ENCODE data around the gene S1PR3. TPM values are rescaled to one million over a fixed set of nuclear protein-coding genes. Genes with fewer than 3 reads are reported as not detected.
"Not testable (repeated sequence)": the region's sequence is repeated elsewhere in the genome, so short reads cannot be mapped to it uniquely, and the experiment has no call there.

The S1PR3 gene
- total RNA-seq (2014; rRNA removed; shearing (Covaris generic)) (15.8 and 16.9 TPM in 2 replicates), polyA plus RNA-seq (2016; fragmentation: Nextera tagmentation; extraction: Ambion mirVana) (11.8 and 11.9 TPM in 2 replicates)

GRCh38 chr9:88991066-88992034, at the start of gene S1PR3:
S1PR3 (plus strand) TSS chr9:88991468; CDS start chr9:89001201, 9,733 bp downstream.
- peak within 1 kb of the TSS; percentile 83 for H3K9ac ChIP-seq

DNA sequence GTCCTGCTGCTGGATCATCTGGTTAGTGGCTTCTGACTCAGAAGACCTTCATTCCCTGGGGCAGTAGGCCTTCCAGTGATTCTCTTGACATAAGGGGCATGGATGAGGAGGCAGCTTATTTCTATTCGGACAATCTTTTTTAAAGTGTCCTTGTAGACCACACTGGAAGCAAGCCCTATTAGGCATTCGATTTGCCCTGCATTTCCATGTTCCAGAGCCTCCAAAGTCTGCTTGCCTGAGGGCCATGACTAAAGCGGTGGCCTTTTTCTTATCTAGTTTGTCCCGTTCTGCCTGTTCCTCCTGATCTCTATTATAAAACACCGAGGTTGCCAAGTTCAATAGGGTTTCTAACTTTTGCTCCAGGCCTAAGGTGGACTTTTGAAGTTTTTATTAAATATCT, 49.7 kb upstream of the S1PR3 start:
- H3K4me2 ChIP-seq (ENCODE audit: unreplicated experiment); in situ Hi-C loops (cut with MboI); H3K27me3 ChIP-seq (replicated peaks; ENCODE audit: insufficient read depth); H3K9me2 ChIP-seq (ENCODE audit: insufficient read depth); H3F3A ChIP-seq (ENCODE audit: insufficient read depth); H2AFZ ChIP-seq; H3K9ac ChIP-seq; H3K79me2 ChIP-seq (ENCODE audit: insufficient read depth); H3K27ac ChIP-seq; H3K36me3 ChIP-seq (ENCODE audit: low read depth); H3K4me1 ChIP-seq (ENCODE audit: insufficient read depth); H3K9me3 ChIP-seq (ENCODE audit: low read depth); H4K20me1 ChIP-seq (ENCODE audit: insufficient read depth); DNase-seq; H3K4me3 ChIP-seq: not testable (repeated sequence)
- 70 to 79% methylated on average over 5 of the region's 5 CpGs for WGBS, 2 experiments (ENCODE audit: low coverage in 1 of 2, low lambda C conversion rate in 2 of 2, missing lambda C conversion rate in 2 of 2)

More at GRCh38 chr9:88991066-88992034, at the start of gene S1PR3:
- DNase-seq, result peak; percentile 71
- in situ Hi-C loops (cut with MboI), result loop anchor here (10.0 kb wide), 2 partner anchors 247 to 327 kb away; no protein-coding TSS in a partner anchor
- 10 to 14% methylated on average over 38 to 90 of the region's 94 CpGs for WGBS, 2 experiments (ENCODE audit: low coverage in 1 of 2, low lambda C conversion rate in 2 of 2, missing lambda C conversion rate in 2 of 2)
- Histone ChIP-seq H3K36me3 (ENCODE audit: low read depth) (no peaks in the 10 kb centered on the region), H3K79me2 (ENCODE audit: insufficient read depth) (peaks cover 46% of the 10 kb centered on the region), H3F3A (ENCODE audit: insufficient read depth) (peaks cover 20% of the 10 kb centered on the region), H3K27ac (no peak within 1 kb of the TSS), H3K4me1 (ENCODE audit: insufficient read depth) (peaks cover 33% of the 10 kb centered on the region), H3K9me3 (ENCODE audit: low read depth) (no peaks in the 10 kb centered on the region), H3K4me3 (peak within 1 kb of the TSS; percentile 84), H2AFZ (peak within 1 kb of the TSS; percentile 72), H4K20me1 (ENCODE audit: insufficient read depth) (no peaks in the 10 kb centered on the region), H3K27me3 (replicated peaks; ENCODE audit: insufficient read depth) (no peaks in the 10 kb centered on the region), H3K9me2 (ENCODE audit: insufficient read depth) (no peaks in the 10 kb centered on the region), H3K4me2 (ENCODE audit: unreplicated experiment) (peak within 1 kb of the TSS; percentile 89)
- no peak for TF ChIP-seq EZH2 (IDR thresholded peaks at IDR 0.05; ENCODE audit: insufficient read depth, poor library complexity, severe bottlenecking)
- TF ChIP-seq EZH2phosphoT487 (IDR thresholded peaks at IDR 0.05; ENCODE audit: insufficient read depth, low read depth), result no peak

- no peaks in the 10 kb centered on the region for H3K4me1 ChIP-seq (ENCODE audit: insufficient read depth)
These were observed 48.9 kb upstream of the S1PR3 start for GRCh38 chr9:88942411-88942810.

DNA sequence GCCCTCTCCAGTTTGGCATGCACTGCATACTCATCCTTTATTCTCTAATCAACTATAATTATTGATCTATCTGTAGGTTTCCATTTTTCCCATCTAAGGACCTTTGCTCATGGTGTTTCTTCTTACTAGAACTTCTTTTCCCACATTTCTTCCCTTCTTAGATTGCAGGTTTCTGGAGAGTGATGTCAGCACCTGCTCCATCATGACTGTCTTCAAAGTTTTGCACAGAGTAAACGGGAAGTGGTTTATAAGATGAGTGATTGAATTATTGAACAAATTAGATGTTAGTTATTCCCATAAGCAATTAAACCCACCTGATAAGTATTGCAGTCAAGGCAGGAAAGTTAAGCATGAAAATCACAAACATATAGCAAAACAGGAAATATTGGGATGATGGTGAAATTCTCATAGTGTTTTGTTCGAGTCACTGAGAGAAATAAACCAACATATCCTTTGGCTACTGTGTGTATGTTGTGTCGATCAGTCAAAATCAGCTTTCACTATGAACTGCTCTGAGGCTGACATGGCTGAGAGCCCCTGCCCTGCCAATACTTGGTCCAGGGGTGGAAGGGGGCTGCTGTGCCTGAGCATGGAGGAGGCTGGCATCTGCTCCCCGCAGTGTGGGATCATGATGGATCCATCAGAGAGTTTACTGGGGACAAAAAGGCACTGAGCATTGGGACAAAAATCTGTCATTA, 45.5 kb upstream of the S1PR3 start:
- H4K20me1 ChIP-seq (ENCODE audit: insufficient read depth), result no peaks in the 10 kb centered on the region

More at GRCh38 chr9:88942411-88942810, 48.9 kb upstream of the S1PR3 start:
- H3F3A ChIP-seq (ENCODE audit: insufficient read depth), result 0 out of 2 replicates have a peak, but pooled peaks cover 2% of the 10 kb centered on the region
- no peaks in the 10 kb centered on the region for H3K79me2 ChIP-seq (ENCODE audit: insufficient read depth)
- in situ Hi-C loops (cut with MboI), result no loop called here
- no peaks in the 10 kb centered on the region for H3K36me3 ChIP-seq (ENCODE audit: low read depth)
- no peaks in the 10 kb centered on the region for H4K20me1 ChIP-seq (ENCODE audit: insufficient read depth)
- no peak overlapping the region for H3K4me3 ChIP-seq
- H3K4me2 ChIP-seq (ENCODE audit: unreplicated experiment), result no peak overlapping the region
- H2AFZ ChIP-seq, result no peak overlapping the region
- H3K27ac ChIP-seq, result no peak overlapping the region
- 38 to 63% methylated on average over 1 of the region's 1 CpG for WGBS, 2 experiments (ENCODE audit: low coverage in 1 of 2, low lambda C conversion rate in 2 of 2, missing lambda C conversion rate in 2 of 2)
- H3K9ac ChIP-seq, result no peak overlapping the region
- no peak for DNase-seq
- H3K9me3 ChIP-seq (ENCODE audit: low read depth), result no peaks in the 10 kb centered on the region
- H3K27me3 ChIP-seq (replicated peaks; ENCODE audit: insufficient read depth), result no peaks in the 10 kb centered on the region
- TF ChIP-seq EZH2 (IDR thresholded peaks at IDR 0.05; ENCODE audit: insufficient read depth, poor library complexity, severe bottlenecking) (no peak), EZH2phosphoT487 (IDR thresholded peaks at IDR 0.05; ENCODE audit: insufficient read depth, low read depth) (no peak)
- no peaks in the 10 kb centered on the region for H3K9me2 ChIP-seq (ENCODE audit: insufficient read depth)

More for the DNA sequence above, 45.5 kb upstream of the S1PR3 start:
- no peaks in the 10 kb centered on the region for H3K36me3 ChIP-seq (ENCODE audit: low read depth)
- H3K4me2 ChIP-seq (ENCODE audit: unreplicated experiment), result no peak overlapping the region
- no peak overlapping the region for H2AFZ ChIP-seq
- in situ Hi-C loops (cut with MboI), result no loop called here
- peaks cover 16% of the 10 kb centered on the region for H3K4me1 ChIP-seq (ENCODE audit: insufficient read depth)
- peaks cover 19% of the 10 kb centered on the region for H3F3A ChIP-seq (ENCODE audit: insufficient read depth)
- H3K27ac ChIP-seq, result no peak overlapping the region
- H3K9me2 ChIP-seq (ENCODE audit: insufficient read depth), result no peaks in the 10 kb centered on the region
- DNase-seq, result no peak
- H3K9ac ChIP-seq, result no peak overlapping the region
- no peaks in the 10 kb centered on the region for H3K9me3 ChIP-seq (ENCODE audit: low read depth)
- H3K27me3 ChIP-seq (replicated peaks; ENCODE audit: insufficient read depth), result no peaks in the 10 kb centered on the region
- H3K79me2 ChIP-seq (ENCODE audit: insufficient read depth), result no peaks in the 10 kb centered on the region
- WGBS, 2 experiments (ENCODE audit: low coverage in 1 of 2, low lambda C conversion rate in 2 of 2, missing lambda C conversion rate in 2 of 2), result 48 to 57% methylated on average over 4 of the region's 4 CpGs
- H3K4me3 ChIP-seq, result no peak overlapping the region
- TF ChIP-seq EZH2phosphoT487 (IDR thresholded peaks at IDR 0.05; ENCODE audit: insufficient read depth, low read depth) (no peak), EZH2 (IDR thresholded peaks at IDR 0.05; ENCODE audit: insufficient read depth, poor library complexity, severe bottlenecking) (no peak)
